Astrocyte (in vitro differentiated cells and primary cell): ENCODE results near the gene PEPD. TPM values are rescaled to one million over a fixed set of nuclear protein-coding genes. Genes with fewer than 3 reads are reported as not detected.

Experiments used
- DNase-seq: peaks from one replicate; pipeline ENCODE4 v3.0.0-alpha.2; 2010; ENCODE audit warnings: low read depth
- FAIRE-seq: peaks from 2 replicates; lab custom pipeline; 2011; peaks lifted over from hg19 to GRCh38; lab: Jason Lieb, UNC
- H2AFZ ChIP-seq: 2 replicates; pipeline ENCODE4 v1.6.0; 2012; ENCODE audit warnings: low read depth, low read length, inconsistent platforms
- H3K27ac ChIP-seq: 2 replicates; pipeline ENCODE4 v1.5.1; 2011; ENCODE audit warnings: low read depth, low read length, inconsistent platforms
- H3K27me3 ChIP-seq: 2 replicates; pipeline ENCODE4 v1.6.0; 2011; ENCODE audit warnings: low read length, inconsistent platforms; ENCODE audit not compliant: insufficient read depth
- H3K36me3 ChIP-seq: 2 replicates; pipeline ENCODE4 v1.5.1; 2011; ENCODE audit warnings: low read length, inconsistent platforms; ENCODE audit not compliant: insufficient read depth
- H3K4me1 ChIP-seq: 2 replicates; pipeline ENCODE4 v1.5.1; 2011; ENCODE audit warnings: low read length, inconsistent platforms; ENCODE audit not compliant: insufficient read depth
- H3K4me2 ChIP-seq: 2 replicates; pipeline ENCODE4 v1.6.0; 2012; ENCODE audit warnings: low read length, inconsistent platforms
- H3K4me3 ChIP-seq: 2 replicates; pipeline ENCODE4 v1.5.1; 2011; ENCODE audit warnings: low read depth, mild to moderate bottlenecking, low read length, inconsistent platforms; ENCODE audit not compliant: insufficient read depth
- H3K79me2 ChIP-seq: 2 replicates; pipeline ENCODE4 v1.6.0; 2012; ENCODE audit warnings: mild to moderate bottlenecking, low read length, inconsistent platforms; ENCODE audit not compliant: insufficient read depth
- H3K9ac ChIP-seq: 2 replicates; pipeline ENCODE4 v1.6.0; 2012; ENCODE audit warnings: mild to moderate bottlenecking, low read length, inconsistent platforms
- H3K9me3 ChIP-seq: 2 replicates; pipeline ENCODE4 v1.5.1; 2012; ENCODE audit warnings: low read depth, mild to moderate bottlenecking, low read length, inconsistent platforms; ENCODE audit not compliant: insufficient read depth
- H4K20me1 ChIP-seq: 2 replicates; pipeline ENCODE4 v1.6.0; 2012; ENCODE audit warnings: low read length, inconsistent platforms; ENCODE audit not compliant: insufficient read depth
- H3K27ac Mint-ChIP-seq: one replicate; pipeline ENCODE4 v1.8.0; 2021; ENCODE audit warnings: mild to moderate bottlenecking, mixed read lengths; ENCODE audit not compliant: unreplicated experiment
- H3K27me3 Mint-ChIP-seq: one replicate; pipeline ENCODE4 v1.8.0; 2021; ENCODE audit warnings: low read depth, mixed read lengths; ENCODE audit not compliant: unreplicated experiment
- H3K36me3 Mint-ChIP-seq: one replicate; pipeline ENCODE4 v1.8.0; 2021; ENCODE audit warnings: low read depth, mixed read lengths; ENCODE audit not compliant: unreplicated experiment
- H3K4me1 Mint-ChIP-seq: one replicate; pipeline ENCODE4 v1.8.0; 2021; ENCODE audit warnings: low read depth, mixed read lengths; ENCODE audit not compliant: unreplicated experiment
- H3K4me3 Mint-ChIP-seq: one replicate; pipeline ENCODE4 v1.8.0; 2021; ENCODE audit warnings: mild to moderate bottlenecking, moderate library complexity, mixed read lengths; ENCODE audit not compliant: unreplicated experiment
- H3K9me3 Mint-ChIP-seq: one replicate; pipeline ENCODE4 v1.8.0; 2021; ENCODE audit warnings: mild to moderate bottlenecking, mixed read lengths; ENCODE audit not compliant: unreplicated experiment
- CTCF ChIP-seq: IDR thresholded peaks from 2 replicates; pipeline ENCODE4 v1.5.1; 2011; ENCODE audit warnings: low read depth, mild to moderate bottlenecking, inconsistent platforms, low read length, moderate library complexity; ENCODE audit not compliant: insufficient read depth
- EZH2 ChIP-seq: IDR thresholded peaks from 2 replicates; pipeline ENCODE4 v1.6.1; 2012; ENCODE audit warnings: mild to moderate bottlenecking, low read length, inconsistent platforms; ENCODE audit not compliant: insufficient read depth
- total RNA-seq: library from RNA; stranded (reverse); gene quantifications from 2 replicates; pipeline ENCODE4 v1.2.1, GENCODE V29; 2021

The PEPD gene
- total RNA-seq, 1 donor from 2014 or later, result 37.9 TPM

GRCh38 chr19:33366127-33366526 is 155.5 kb downstream of the PEPD start:
- Mint-ChIP-seq H3K9me3 (peaks cover 2% of the 10 kb centered on the region), H3K4me1 (no peaks in the 10 kb centered on the region), H3K36me3 (no peaks in the 10 kb centered on the region), H3K4me3 (no peak overlapping the region), H3K27ac (no peak overlapping the region), H3K27me3 (peaks cover 50% of the 10 kb centered on the region)
- H3K4me1 ChIP-seq, result peaks cover 5% of the 10 kb centered on the region
- DNase-seq, result no peak
- FAIRE-seq, result no peak
- TF ChIP-seq EZH2 (no peak), CTCF (no peak)
- H3K4me2 ChIP-seq, result no peak overlapping the region
- no peaks in the 10 kb centered on the region for H4K20me1 ChIP-seq
- H3K4me3 ChIP-seq, result no peak overlapping the region
- no peak overlapping the region for H3K27ac ChIP-seq
- H3K9ac ChIP-seq, result no peak overlapping the region
- H2AFZ ChIP-seq, result no peak overlapping the region
- H3K36me3 ChIP-seq, result no peaks in the 10 kb centered on the region
- no peaks in the 10 kb centered on the region for H3K79me2 ChIP-seq
- H3K9me3 ChIP-seq, result no peaks in the 10 kb centered on the region
- H3K27me3 ChIP-seq, result peaks cover 7% of the 10 kb centered on the region

- TF ChIP-seq CTCF (no peak), EZH2 (no peak)
- H2AFZ ChIP-seq, result no peak overlapping the region
- H3K4me1 Mint-ChIP-seq, result no peaks in the 10 kb centered on the region
- no peak overlapping the region for H3K9ac ChIP-seq
- H3K27ac Mint-ChIP-seq, result no peak overlapping the region
- H4K20me1 ChIP-seq, result no peaks in the 10 kb centered on the region
- no peaks in the 10 kb centered on the region for H3K79me2 ChIP-seq
- H3K27me3 Mint-ChIP-seq, result peaks cover 50% of the 10 kb centered on the region
- FAIRE-seq (no peak), DNase-seq (no peak)
- no peaks in the 10 kb centered on the region for H3K36me3 ChIP-seq
- no peaks in the 10 kb centered on the region for H3K36me3 Mint-ChIP-seq
- H3K27ac ChIP-seq, result no peak overlapping the region
- H3K9me3 ChIP-seq, result no peaks in the 10 kb centered on the region
- peaks cover 5% of the 10 kb centered on the region for H3K4me1 ChIP-seq
- H3K27me3 ChIP-seq, result peaks cover 7% of the 10 kb centered on the region
- no peak overlapping the region for H3K4me2 ChIP-seq
- no peak overlapping the region for H3K4me3 ChIP-seq
- no peak overlapping the region for H3K4me3 Mint-ChIP-seq
- H3K9me3 Mint-ChIP-seq, result peaks cover 2% of the 10 kb centered on the region
Measured at GRCh38 chr19:33365691-33366090, 155.9 kb downstream of the PEPD start.

- peaks cover 64% of the 10 kb centered on the region for H3K27me3 Mint-ChIP-seq
- H3K4me3 ChIP-seq, result no peak overlapping the region
- no peaks in the 10 kb centered on the region for H3K36me3 Mint-ChIP-seq
- no peaks in the 10 kb centered on the region for H3K79me2 ChIP-seq
- H3K36me3 ChIP-seq, result no peaks in the 10 kb centered on the region
- peaks cover 5% of the 10 kb centered on the region for H3K4me1 ChIP-seq
- DNase-seq (no peak), FAIRE-seq (no peak)
- no peak overlapping the region for H3K27ac ChIP-seq
- H2AFZ ChIP-seq, result no peak overlapping the region
- H4K20me1 ChIP-seq, result no peaks in the 10 kb centered on the region
- H3K9me3 Mint-ChIP-seq, result peaks cover 7% of the 10 kb centered on the region
- no peak for TF ChIP-seq EZH2
- no peak for TF ChIP-seq CTCF
- H3K9me3 ChIP-seq, result no peaks in the 10 kb centered on the region
- no peak overlapping the region for H3K9ac ChIP-seq
- H3K4me3 Mint-ChIP-seq, result no peak overlapping the region
- no peak overlapping the region for H3K27ac Mint-ChIP-seq
- H3K4me2 ChIP-seq, result no peak overlapping the region
- no peaks in the 10 kb centered on the region for H3K4me1 Mint-ChIP-seq
- peaks cover 7% of the 10 kb centered on the region for H3K27me3 ChIP-seq
Measured at GRCh38 chr19:33363476-33363875, 158.1 kb downstream of the PEPD start.
